Purkinje cell (primary cell): ENCODE results near the gene TRIM52. TPM values are rescaled to one million over a fixed set of nuclear protein-coding genes. Genes with fewer than 3 reads are reported as not detected.

Experiments used
- polyA plus RNA-seq: library from polyadenylated mRNA; unstranded; fragments of >200 nt; fragmentation: Nextera tagmentation; gene quantifications from 2 replicates; pipeline ENCODE4 v1.2.1, GENCODE V29; 2014

The TRIM52 gene
- polyA plus RNA-seq, result 13.8 and 17.9 TPM in 2 replicates

DNA sequence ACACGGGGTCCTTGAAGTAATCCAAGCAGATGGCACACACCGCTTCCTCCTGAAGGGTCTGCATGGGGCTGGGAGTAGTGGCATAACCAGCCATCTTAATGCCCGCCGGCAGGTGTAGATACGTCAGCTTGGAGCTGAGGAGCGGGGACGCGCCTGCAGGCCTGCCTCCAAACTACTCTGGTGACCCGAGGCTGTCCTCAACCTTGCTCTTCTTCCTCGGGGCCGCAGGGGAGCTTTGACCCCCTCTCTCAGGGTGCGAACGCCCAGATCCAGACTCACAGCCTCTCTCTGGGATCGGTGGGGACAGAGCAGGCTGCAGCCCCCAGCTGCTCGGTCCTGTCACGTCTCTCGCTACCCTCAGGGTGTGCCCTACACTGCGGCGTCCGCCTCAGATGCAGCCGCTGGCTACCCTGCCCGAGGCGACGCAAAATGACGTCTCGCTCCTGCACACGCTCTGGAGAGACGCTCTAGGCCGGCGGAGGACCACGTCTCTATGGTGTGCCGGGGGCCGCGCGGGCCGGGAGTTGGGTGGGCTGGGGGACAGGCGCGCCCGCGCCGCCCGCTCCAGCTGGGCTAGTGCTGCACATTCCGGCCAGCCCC lies at the start of gene TRIM52:
Gene TRIM52 (minus strand): TSS at position 424 of the 600 bp plus-strand sequence. CDS start 330 bp downstream, at position 94.

GRCh38 chr5:181243564-181244343 lies 17.2 kb downstream of the TRIM52 start, which contains the start of gene RACK1:
TSS of gene RACK1 (minus strand) at chr5:181243906. CDS start at chr5:181243800, 106 bp downstream.

GRCh38 chr5:181223058-181223728 lies 37.8 kb downstream of the TRIM52 start, which contains the start of gene TRIM41:
TSS of gene TRIM41 (plus strand) at chr5:181223281. CDS start at chr5:181224000, 719 bp downstream.

Other genes with a start within 250 kb of the TRIM52 start
- not detected in 2 replicates for gene BTNL9, start 220.9 kb downstream of the TRIM52 start, polyA plus RNA-seq
- not detected in 2 replicates for gene OR2V1, start 130.0 kb downstream of the TRIM52 start, polyA plus RNA-seq
- gene OR2V2, start 113.6 kb downstream of the TRIM52 start, polyA plus RNA-seq, result not detected in 2 replicates
- gene TRIM7, start 55.9 kb downstream of the TRIM52 start, polyA plus RNA-seq, result 0.35 TPM in 1 of 2 replicates, not detected in the other
- gene TRIM41, start 37.9 kb downstream of the TRIM52 start, polyA plus RNA-seq, result 2.4 and 3.1 TPM in 2 replicates
- 399 and 404 TPM in 2 replicates for gene RACK1, start 17.2 kb downstream of the TRIM52 start, polyA plus RNA-seq
- gene OR4F3, start 106.1 kb upstream of the TRIM52 start, polyA plus RNA-seq, result not detected in 2 replicates